NCI-H2171 treated with DMSO at 0.1 percent for 48 hours (cell line): Measurements from ENCODE around the gene PAK1IP1.
"Not testable (repeated sequence)": the region's sequence is repeated elsewhere in the genome, so short reads cannot be mapped to it uniquely, and the experiment has no call there.

Experiments used
- DNase-seq: peaks from one replicate; lab custom pipeline; 2025; lab: John Stamatoyannopoulos, UW

PAK1IP1 gene

DNA sequence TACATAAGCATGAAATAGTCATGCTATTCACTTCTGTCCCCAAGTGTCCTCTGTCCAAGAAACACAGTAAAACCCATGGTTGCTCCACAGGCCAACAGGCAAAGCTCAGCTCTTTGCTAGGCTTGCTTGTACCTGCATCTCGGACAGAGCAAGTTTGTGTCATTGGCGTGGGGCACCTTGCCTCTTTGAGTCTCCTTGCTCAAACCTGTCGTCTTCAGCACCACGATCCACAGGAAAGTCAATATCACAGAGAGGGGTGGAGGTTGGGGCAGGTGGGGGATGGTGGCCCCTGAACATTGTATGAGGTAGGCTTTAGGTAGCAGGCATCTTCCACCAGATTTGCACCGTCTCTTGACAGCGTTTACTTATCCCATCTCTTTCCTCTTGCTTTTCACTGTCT lies 48.7 kb downstream of the PAK1IP1 start:
- DNase-seq = no peak

DNA sequence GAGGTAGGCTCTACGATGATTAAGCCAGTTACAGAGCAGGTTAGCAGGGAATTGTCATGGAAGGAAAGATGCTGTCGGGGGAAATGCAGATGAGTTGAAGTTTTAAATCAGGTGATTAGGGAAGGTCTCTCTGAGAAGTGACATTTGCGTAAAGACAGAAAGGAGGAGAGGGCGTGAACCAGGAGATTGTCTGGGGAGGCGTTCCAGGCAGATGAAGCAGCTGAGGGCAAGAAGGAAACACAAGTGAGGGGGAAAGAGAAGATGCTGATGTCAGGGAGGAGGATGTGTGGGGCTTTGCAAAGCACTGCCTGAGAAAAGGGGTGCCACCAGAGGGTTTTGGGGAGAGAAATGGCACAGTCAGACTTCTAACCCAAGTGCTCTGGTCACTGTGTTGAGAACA lies 50.3 kb downstream of the PAK1IP1 start:
- DNase-seq = no peak

DNA sequence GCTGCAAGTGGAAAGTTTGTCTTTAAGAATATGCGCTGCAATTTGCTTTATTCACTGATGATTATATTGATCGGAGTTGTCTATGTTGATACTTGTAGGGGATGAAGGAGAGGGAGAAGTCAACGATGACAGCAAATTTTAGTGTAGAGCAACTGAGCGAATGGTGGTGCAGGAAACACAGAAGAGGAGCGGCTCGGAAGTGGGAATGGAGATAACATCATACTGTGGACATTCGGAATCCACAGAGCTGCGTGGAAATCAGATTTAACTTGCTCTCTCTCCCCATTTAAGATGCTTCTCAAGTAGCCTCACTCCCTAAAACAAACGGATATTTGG lies 52.1 kb downstream of the PAK1IP1 start:
- peak; percentile 26 for DNase-seq

DNA sequence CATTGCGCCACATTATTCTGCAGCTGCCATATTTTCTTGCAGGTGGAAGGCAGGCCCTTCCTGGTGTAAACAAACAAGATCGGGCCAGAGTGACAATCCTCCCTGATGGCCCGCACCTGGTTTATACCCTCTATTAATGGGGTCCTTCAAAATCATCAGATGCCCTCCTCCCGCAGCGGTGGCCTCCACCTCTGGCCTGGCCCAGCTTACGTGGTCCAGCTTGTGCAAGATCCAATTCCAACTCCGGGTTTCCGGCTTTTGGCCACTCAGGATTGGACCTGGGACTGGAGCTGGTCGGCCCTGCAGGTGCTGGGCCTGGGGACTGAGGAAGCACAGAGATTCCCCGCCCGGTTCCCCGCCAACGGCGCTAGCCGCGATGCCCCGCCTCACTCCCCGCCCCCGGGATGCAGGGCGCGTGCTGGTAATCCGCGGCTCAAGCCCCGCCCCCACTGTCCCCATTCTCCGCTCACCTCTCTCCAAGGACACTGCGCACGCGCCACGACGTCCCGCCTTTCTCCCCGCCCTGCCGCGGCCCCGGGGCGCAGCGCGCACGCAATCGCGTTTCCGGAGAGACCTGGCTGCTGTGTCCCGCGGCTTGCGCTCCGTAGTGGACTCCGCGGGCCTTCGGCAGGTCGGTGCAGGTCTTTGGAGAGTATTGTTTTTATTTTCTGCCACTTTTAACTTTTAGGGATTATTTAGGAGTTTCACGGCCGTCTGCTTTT lies 52.6 kb downstream of the PAK1IP1 start, which contains the start of gene TMEM14B:
TSS of gene TMEM14B (plus strand) at position 555 of the 722 bp plus-strand sequence. CDS start 1,441 bp downstream, outside the sequence.
- peak; percentile 96 for DNase-seq

DNA sequence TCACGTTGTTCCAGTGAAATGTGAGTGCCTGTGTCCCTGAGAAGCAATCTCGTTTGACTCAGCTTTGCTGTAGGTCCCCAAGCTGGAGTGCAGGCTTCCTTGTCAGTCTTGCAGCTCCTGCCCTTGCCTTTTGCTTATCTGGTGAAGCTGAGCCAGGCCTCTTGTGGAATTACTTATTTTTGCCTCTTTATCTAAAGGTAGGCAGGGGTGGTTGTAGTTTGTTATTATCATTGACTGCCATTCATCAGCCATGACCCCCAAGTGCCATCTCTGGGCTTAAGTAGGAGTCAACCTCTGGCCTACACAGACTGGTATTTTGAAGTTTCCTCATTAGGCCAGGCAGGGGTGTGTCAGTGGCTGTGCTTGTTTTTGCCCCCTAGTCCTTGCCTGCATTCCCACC lies 55.0 kb downstream of the PAK1IP1 start:
- no peak for DNase-seq

DNA sequence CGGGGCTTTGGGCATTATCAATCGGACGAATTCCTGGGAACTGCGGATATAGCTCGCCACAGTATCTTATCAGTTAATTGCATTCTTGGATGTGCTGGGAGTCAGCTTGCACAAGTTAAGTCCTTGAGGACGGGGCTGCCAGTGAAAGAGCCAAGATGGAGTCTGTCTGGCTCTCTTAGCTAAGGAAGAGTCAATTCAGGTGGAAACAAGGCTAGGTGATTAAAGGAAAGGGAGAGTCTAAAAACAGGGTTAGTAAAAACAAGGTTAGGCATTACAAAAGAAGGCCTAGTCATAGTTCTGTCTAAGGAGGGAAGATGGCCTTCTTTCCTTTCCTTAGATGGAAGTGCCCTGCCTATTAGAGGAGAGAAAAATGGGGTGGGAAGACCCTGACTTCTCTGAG lies 55.8 kb downstream of the PAK1IP1 start:
- DNase-seq = not testable (repeated sequence)

DNA sequence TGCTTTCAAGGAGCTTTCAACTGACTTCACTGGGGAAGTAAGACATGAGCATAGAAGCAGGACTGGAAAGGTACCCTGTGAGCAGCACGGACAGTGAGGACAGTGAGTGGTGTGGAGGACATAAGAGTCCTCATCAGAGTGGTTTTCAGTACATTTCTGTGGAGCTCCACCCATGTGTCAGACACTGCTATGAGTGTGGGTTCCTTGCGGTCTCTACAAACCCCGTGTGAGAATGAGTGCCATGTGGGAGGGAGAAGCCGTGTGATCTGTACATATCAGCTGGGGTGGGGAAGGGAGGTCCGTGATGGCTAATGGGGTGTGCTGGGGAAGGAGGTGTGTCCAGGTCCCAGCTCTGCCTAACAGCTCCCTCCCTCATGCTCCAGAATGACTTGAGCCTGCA lies 57.0 kb downstream of the PAK1IP1 start:
- not testable (repeated sequence) for DNase-seq

DNA sequence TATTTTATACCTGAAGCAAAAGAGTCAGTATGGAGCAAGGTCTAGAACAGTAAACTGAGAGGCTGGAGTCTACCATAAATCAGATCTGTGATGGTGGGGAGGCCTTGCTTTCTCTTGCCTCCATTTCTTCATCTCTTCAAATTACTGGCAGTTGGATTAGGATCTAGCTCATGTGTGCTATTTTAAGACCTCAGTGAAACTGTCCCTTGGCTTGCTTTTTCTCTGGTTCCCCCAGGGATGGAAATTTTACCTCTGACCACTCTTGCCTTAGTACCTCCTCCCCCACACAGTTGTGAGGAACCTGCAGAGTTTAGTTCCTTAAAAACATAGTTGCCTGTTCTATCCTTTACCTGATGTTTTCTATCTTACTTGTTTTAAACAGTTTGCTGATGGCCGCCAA lies 61.3 kb downstream of the PAK1IP1 start:
- no peak for DNase-seq
